HG03025 (cell line): ENCODE data around the gene ETV4.

ENCODE experiments used
- ATAC-seq: cut with Tn5 transposase; IDR thresholded peaks from one replicate; pipeline ENCODE4 v1.9.1; 2021; ENCODE audit warnings: mild to moderate bottlenecking, moderate library complexity; ENCODE audit not compliant: unreplicated experiment, low FRiP score

Gene ETV4

DNA sequence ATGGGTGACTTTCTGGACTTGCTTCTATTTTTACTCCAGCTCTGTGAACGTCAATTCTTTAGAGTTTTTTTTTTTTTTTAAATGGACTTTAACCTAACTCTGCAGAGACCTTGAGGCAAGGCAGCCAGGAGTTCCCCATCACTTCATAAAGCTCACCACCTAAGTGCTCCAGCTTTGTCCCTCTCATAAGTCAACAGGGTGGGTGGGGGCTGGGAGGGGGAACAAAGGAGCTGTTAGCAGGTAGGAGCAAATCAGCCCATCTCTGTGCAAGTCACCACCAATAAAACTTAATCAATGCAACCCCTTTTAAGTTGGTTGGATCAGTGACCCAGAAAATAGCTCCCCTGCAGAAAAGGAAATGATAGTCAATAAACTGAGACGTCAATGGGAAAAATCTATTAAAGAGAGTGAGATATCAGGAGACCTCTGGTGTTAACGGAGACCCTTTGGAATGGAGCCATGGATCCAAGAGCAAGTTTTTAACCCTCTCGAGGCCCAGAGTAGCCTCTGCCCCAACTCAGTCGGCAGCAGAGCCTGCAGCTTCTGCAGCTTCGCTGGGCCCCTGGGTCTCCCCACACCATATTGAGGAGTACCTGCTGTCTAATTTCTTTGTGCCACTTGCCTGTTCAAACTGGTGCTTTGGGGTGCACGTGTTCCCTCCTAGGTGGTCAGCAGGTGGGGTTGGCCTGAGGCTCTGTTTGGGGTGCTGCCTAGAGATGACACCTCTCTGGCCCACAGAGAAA lies 27.6 kb upstream of the ETV4 start:
- ATAC-seq = no peak

DNA sequence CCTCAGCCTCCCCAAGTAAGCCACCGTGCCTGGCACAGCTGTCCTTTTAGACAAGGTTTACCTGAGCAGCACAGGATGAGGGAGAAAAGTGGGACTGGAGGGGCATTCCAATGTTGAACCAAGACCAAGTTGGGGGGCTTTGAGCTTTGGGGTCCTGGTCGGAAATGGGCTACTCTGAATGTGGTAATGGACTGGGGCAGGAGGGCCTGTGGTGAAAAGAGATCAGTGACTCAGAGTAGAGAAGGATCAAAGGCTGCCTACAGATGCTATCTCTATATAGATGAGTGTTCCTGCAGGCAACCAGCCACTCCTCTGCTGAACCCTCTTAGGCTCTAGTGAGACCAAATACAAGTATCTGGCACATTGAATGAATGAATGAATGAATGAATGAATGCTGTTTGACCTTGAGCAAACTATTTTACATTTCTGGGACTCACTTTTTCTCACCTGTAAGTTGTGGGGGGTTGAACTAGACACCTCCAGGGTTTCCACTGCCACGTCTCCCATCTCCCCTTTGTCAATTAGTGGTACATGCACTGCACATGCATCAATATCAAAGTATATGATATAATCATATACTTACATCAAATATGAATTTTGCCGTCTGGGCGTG lies 26.3 kb upstream of the ETV4 start:
- no peak for ATAC-seq

DNA sequence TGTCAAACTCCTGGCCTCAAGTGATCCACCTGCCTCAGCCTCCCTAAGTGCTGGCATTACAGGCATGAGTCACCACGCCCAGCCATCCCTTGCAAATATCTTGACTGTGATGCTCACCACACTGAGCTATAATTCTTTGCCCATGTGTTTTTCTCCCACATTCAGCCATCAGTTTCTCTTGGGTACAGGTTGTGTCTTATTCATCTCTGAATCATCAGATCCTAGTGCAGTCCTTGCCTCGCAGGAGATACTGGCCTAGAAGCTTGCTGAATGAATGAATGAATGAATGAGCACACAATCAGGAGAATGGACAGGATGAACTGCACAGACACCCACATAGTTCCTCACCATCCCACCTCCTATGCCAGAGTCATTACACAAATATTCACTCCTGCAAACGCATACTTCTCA lies 24.4 kb upstream of the ETV4 start:
- no peak for ATAC-seq

DNA sequence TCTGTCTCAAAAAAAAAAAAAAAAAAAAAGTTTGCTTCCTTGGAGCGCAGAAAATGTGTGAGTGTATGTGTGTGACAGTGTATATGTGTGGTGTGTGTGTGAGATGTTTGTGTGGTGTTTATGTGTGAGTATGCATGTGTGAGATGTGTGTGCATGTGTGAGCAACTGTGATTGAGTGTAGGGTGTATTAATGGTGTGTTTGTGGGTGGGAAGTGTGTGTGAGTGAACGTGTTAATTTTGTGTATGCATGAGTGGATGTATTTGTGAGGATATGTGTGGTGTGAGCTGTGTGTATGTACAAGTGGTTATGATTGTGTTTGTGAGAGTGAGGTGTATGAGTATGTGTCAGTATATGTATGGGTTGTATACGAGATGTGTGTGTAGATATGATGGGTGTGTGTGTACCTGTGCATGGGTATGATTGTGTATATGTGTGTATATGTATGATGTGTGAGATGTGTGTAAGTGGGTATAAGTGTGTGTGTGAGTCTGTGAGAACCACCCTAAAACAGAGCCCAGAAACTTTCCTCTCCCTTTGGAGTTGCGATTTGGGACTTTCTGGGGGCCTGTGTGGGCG lies 22.5 kb upstream of the ETV4 start:
- no peak for ATAC-seq

DNA sequence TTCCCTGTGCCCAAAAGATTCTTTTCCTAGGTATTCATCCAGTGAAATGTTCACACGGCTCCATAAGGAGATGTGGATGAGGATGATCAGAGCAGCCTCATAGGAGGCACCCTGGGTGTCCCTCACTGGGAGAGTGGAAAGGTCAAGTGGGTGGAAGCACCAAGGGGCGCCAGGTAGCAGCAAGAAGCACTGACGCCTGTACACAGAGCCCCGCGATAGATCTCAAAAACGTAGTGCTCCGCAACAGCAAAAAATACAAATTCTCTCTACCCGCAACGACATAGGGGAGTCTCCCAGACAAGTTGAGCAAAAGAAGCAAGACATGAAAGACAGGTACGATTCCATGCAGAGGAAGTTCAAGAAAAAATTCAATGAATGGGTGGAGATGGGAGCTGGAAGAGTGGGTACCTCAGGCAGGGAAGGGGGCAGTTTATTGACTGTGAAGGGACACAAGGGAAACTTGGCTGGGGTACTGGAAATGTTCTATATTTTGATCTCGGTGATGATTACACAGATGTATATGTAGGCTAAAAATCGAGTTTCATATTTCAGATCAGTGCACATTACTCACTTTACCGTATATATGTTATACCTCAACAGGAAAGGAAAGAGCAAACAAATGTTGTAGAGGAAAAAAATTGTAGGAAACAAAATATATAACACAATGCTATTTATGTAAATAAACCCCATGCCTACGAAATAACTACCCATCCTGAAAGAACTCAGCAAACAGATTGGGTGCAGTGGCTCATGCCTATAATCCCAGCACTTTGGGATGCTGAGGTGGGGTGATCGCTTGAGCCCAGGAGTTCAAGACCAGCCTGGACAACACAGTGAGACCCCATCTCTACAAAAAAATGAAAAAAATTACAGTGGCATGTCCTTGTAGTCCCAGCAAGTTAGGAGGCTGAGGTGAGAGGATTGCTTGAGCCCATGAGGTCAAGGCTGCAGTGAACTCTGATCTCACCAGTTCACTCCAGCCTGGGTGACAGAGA lies 17.8 kb upstream of the ETV4 start:
- ATAC-seq = no peak

DNA sequence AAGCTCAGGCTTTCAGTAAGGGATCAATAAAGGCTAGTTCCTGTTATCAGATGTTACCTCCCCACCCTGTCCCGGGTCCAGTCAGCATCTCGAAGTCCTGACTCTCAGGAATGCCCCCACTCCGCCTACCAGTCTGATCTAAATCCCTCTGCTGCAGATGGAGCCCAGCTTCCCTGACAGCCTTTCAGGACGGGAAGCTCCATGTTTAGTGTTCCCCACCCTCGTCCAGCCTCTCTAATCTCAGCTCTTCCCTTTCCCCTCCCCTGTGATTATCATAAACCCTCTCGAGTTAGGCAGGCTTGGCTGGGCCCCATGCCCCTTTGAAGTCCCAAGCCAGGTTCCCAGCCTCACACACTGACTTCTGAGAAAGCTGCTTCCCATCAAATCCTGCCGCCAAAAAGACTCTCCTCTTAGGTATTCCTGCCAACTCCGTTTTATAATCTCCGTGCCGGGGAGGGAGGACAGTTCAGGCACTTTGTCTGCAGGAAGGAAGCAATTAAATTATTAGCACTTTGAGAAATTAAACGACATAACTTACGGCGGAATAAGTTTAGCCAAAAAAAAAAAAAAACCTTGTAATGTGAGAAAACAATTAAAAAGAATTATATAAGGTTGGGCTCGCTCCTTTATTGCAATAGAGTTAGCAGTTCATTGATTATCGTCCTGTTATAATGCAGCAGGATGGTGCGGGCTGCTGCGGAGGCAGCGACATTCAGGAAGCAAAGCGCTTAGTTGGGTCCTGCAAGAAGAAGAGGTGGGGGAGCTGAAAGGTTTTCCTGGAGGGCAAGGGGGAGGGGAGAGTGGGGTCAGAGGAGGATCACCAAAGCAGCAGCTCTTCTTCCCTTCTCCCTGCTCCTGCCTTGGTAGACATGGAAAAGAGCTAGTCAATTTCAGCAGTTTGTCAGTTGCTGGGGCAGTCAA lies 16.8 kb upstream of the ETV4 start:
- no peak for ATAC-seq

DNA sequence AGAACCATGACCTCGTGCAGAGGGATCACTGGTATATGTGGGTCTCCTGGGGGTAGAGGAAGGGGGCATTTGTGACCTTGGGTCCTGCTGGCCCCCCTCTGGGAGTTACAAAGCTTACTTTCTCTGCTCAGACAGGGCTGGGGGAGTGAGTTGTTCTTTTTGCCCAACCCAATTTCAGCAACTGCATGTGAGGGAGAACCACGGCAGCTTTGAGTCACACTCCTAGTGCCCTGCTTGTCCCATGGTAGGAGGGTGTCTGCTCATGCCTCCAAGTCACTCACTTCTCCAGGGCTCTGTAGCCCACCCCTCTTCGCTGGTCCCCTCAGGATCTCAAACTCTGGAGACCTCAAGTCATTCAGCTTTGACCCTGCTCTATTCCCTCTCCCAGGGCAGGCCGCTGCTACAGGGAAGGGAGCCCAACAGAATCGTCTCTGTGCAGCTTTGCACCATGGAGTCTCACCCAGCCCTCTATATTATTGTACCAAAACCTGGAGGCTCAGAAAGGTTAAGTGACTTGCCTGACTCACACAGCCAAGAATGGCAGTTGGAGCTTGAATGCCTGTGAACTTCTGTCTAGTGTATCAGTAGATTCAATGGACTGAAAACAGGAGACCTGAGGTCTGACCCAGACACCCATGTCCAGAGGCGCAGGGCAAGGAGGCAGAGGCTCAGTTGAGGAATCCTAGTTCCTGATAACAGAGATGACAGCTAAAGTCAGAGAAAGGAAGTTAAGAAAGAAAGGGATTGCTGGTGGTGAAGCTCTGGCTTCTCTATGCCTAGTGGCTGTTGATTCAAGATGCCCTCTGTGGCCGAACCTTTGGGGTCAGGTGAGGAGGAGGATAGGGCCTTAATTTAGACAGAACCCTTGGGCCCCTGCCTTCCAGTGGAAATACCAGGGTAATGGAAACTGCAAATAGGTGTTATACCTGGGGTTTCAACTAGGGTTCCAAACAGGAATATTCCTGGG lies 14.6 kb upstream of the ETV4 start:
- no peak for ATAC-seq

DNA sequence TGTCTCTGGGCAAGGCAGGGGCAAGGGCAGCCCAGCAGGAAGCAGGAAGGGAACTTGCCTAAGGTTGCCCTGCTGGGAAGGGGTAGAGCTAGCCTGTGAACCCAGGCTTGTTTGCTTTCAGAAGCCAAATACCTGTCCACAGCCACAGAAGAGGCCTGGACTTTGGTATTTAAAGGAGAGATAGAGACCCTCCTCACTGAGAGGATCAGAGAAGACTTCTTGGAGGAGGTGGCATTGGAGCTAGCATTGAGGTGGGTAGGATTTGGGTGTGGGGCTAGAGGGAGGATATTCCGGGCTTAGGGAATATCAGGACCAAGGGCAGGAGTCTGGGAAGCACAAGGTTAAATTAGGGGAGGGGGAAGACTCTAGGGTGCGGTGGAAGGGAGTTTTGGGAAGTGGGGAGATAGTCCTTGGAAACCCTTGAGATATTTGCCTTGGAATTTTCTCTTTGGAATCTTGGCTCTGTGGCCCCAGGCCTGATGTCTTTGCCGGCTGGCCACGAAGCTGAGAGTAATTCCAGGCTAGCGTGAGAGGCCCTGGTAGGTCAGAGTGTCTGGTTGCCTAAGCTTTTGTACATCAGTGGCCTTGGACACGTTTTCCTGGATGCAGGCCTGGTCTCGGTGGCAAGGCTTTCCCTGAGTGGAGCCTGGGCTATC lies 13.1 kb upstream of the ETV4 start:
- no peak for ATAC-seq

DNA sequence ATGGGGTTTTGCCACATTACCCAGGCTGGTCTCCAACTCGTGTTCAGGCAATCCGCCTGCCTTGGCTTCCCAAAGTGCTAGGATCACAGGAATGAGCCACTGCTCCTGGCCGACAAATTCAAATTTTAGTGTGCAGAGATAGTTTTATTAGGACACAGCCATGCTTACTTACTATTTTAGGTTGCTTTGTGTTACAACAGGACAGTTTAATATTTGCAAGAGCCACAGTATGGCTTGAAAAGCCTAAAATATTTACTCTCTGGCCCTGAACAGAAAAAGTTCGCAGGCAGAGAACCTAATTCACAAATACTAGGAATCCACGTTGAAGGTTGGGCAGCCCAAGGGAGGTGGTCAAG lies 12.6 kb upstream of the ETV4 start:
- ATAC-seq = no peak

DNA sequence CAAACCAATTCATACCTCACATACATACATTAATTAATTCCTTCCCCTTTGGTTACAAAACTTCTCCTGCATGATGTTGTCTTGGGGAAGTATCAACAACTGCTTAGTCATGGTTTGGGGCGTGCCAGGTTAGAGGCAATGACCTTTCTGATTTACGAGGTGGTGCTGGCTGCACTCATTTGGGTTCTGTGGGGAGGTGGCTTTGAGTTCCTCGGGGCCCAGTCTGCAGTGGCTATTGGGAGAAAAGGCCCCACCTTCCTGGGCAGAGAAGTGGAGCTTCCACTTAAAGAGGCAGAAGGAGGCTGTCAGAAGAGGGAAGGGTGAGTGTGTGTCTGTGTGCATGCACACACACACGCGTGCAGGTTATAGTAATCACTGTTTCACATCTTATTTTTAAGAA lies 10.2 kb upstream of the ETV4 start:
- ATAC-seq = no peak

DNA sequence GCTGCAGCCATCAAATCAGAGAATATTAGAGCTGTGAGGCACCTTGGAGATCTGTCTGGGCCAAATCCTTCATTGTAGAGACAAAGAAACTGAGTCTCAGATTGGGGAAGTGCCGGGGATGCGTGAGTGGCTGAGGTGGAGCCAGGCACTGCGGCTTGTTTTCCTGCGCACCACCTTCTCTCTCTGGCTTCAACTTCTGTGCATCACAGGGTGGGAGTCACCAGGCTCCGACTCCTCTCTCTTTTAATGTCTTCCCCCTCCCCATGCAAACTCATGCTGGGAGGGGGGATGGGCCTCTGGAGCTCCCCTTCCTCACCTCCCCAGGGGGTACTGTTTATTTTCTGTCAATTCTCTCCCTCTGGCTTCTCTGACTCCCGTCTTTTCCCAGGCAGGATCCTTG lies 8.7 kb upstream of the ETV4 start:
- ATAC-seq = no peak

DNA sequence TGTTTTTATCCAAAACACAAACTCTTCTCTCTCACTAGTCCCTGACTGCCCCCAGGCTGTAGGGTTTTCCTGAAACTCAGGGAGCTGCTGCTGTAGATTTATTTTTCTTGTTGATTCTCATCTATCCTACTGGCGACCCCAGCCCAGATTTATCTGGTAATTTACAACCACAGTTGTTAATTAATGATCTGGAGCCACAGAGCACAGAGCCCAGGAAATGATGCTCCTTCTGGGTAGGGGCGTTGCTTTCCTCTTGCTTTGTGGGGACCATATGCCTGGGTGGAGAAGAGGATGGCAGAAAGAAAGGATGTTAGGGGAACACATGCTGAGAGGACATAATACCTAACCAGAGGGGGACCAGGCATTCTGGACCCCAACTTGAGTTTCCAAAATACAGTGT lies 7.4 kb upstream of the ETV4 start:
- ATAC-seq = no peak

DNA sequence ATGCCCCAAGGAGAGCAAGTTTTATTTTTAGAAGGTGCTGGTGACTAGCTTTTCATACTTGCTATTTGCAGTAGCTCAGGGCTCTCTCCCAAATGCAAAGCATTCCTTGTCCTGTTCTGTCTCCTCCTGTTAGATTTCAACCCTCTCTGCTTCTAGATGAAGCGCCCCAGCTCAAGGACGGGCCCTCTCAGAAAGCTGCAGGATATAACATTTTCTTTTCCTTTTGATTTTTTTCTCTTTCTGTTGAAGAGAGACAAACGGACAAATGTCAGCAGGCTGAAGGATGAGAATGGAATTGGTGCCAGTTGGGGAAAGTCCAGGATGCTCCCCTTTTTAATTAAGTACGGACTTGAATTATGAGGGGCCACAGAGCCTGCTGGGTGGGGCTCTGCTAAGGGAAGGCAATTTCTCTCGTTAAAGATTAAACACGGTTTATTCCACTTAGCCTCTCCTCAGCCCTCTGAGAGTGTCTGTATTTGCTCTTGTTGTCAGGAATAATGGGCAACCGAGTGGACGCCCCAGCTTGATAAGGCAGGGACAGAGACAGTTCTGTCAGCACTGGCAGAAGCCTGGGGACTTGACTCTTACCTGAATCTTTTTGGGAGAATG lies 6.2 kb upstream of the ETV4 start:
- no peak for ATAC-seq

DNA sequence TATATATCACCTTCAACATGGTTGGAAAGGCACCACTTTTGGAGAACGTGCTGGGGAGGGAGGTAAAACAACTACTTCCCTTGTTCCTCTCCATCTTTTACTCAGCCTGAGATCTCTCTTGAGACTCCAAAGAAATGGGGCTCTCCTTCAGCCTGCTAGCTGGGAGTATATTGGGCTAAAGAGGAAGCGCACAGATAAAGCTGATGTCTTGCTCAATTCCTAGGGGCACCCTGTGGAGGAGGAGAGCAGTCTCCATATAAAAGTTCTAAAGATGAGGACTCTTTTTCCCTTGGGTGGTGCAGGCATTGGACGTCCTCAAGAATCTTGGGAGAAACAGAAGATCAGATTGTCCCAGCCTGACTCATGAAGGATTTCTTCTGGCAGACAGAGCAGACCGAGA lies 4.6 kb upstream of the ETV4 start:
- ATAC-seq = no peak

DNA sequence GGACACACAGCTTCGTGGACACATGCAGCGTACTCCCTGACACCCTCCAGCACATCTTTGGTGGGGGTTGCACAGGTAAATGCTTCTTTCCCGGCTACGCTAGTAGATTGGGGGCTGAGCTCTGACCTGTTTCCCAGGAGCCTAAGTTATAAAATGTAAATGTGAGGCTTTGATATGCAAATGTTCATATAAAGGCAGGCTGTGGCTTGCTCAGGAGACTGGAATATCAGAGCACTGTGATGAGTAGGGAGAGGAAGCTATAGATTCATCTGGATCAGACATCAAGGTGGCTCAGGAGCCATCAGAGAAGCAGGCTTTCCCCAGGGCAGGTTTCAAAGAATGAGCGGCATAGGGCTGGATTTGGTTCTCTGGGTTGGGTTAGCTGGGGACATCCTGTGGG lies 3.4 kb upstream of the ETV4 start:
- ATAC-seq = no peak

DNA sequence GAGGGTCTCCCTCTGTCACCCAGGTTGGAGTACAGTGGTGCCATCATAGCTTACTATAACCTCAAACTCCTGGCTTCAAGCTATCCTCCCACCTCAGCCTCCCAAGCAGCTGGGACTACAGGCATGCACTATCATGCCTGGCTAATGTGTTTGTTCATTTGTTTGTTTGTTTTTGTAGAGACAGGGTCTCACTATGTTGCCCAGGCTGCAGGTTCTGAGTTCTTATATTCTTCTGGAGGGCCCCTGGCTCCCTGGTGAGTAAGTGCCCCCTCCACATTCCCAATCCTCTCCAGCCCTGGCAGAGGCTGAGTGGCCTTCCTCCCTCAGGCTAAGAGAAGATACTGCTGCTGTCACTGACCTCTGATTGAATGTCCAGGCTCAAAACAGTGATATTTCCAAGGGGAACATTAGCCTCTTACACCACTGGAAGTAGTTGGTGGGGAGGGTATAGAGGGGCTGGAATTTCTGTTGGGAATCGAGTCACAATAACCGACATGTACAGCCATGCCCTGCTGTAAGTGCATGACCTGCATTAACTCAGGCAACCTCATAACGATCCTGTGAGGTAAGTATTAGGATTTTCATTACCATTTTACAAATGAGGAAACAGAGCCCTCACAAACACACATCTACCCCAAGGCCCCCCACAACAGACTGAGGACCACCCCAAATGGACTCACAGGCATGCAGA lies 2.7 kb upstream of the ETV4 start:
- no peak for ATAC-seq

DNA sequence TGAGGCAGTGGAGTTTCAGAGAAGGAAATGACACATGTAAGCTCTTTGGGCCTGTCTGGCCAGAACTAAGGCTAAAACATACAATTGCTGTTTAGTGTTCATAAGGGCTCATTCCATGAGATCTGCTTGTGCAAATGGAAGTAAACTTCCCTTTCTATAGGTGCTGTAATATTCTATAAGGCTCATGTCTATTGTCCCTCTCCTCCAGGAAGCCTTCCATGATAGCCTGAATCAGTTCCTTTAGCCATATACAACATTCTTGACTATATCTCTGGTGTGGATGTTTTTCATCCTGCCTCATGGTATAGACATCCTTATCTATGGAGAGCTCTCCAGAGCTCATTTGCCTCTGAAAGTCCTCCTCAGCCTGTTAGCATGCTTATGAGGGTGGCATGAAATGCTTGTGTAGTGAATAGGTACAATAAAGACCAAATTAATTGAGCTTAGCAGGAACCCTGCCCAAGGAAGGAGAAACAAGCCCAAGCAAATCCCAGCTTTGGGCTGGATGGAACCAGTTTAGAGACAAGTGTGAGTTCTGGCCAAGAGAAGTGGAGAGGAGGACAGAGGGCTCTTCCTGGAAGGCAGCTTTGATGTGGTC lies 1.6 kb upstream of the ETV4 start:
- ATAC-seq = no peak
